GM18519 (cell line): ENCODE data around the gene USP17L11.
"Not testable (repeated sequence)": the region's sequence is repeated elsewhere in the genome, so short reads cannot be mapped to it uniquely, and the experiment has no call there.

Experiments used
- ATAC-seq: cut with Tn5 transposase; IDR thresholded peaks from one replicate; pipeline ENCODE4 v1.9.1; 2021; ENCODE audit warnings: mild to moderate bottlenecking, moderate library complexity; ENCODE audit not compliant: unreplicated experiment, low FRiP score

USP17L11 gene

GRCh38 chr4:9215105-9215504, at the start of gene USP17L11:
Gene USP17L11, plus strand, starts transcription at chr4:9215405. Its CDS starts 0 bp downstream, at chr4:9215405.
- ATAC-seq: not testable (repeated sequence)

- not testable (repeated sequence) for ATAC-seq
Measured at GRCh38 chr4:9165990-9166389, 49.2 kb upstream of the USP17L11 start.

- ATAC-seq: not testable (repeated sequence)
Measured at GRCh38 chr4:9169791-9170459, 45.3 kb upstream of the USP17L11 start, which contains the start of gene FAM90A26. Gene FAM90A26, plus strand, starts transcription at chr4:9170409. Its CDS starts 2,764 bp downstream, at chr4:9173173.

- not testable (repeated sequence) for ATAC-seq
Measured at GRCh38 chr4:9210357-9210756, 4.8 kb upstream of the USP17L11 start, which contains the start of gene USP17L10. Gene USP17L10, plus strand, starts transcription at chr4:9210657. Its CDS starts 0 bp downstream, at chr4:9210657.

- not testable (repeated sequence) for ATAC-seq
Measured at GRCh38 chr4:9214701-9215100, 504 bp upstream of the USP17L11 start.

- not testable (repeated sequence) for ATAC-seq
Measured at GRCh38 chr4:9219852-9220251, 4.6 kb downstream of the USP17L11 start, which contains the start of gene USP17L12. Gene USP17L12, plus strand, starts transcription at chr4:9220152. Its CDS starts 0 bp downstream, at chr4:9220152.

GRCh38 chr4:9224596-9224995, 9.4 kb downstream of the USP17L11 start, which contains the start of gene USP17L13:
Gene USP17L13, plus strand, starts transcription at chr4:9224896. Its CDS starts 0 bp downstream, at chr4:9224896.
- ATAC-seq: not testable (repeated sequence)

- not testable (repeated sequence) for ATAC-seq
Measured at GRCh38 chr4:9230249-9230648, 15.0 kb downstream of the USP17L11 start.

- not testable (repeated sequence) for ATAC-seq
Measured at GRCh38 chr4:9234085-9234484, 18.9 kb downstream of the USP17L11 start, which contains the start of gene USP17L15. Gene USP17L15, plus strand, starts transcription at chr4:9234385. Its CDS starts 0 bp downstream, at chr4:9234385.

GRCh38 chr4:9238461-9238860, 23.3 kb downstream of the USP17L11 start:
- not testable (repeated sequence) for ATAC-seq

- ATAC-seq: not testable (repeated sequence)
Measured at GRCh38 chr4:9243579-9243978, 28.4 kb downstream of the USP17L11 start, which contains the start of gene USP17L17. Gene USP17L17, plus strand, starts transcription at chr4:9243879. Its CDS starts 0 bp downstream, at chr4:9243879.

GRCh38 chr4:9247953-9248680, 32.9 kb downstream of the USP17L11 start, which contains the start of gene USP17L18:
Gene USP17L18, plus strand, starts transcription at chr4:9248630. Its CDS starts 0 bp downstream, at chr4:9248630.
- not testable (repeated sequence) for ATAC-seq

GRCh38 chr4:9253078-9253477, 37.9 kb downstream of the USP17L11 start, which contains the start of gene USP17L19:
Gene USP17L19, plus strand, starts transcription at chr4:9253378. Its CDS starts 0 bp downstream, at chr4:9253378.
- not testable (repeated sequence) for ATAC-seq

GRCh38 chr4:9257824-9258223, 42.6 kb downstream of the USP17L11 start, which contains the start of gene USP17L20:
Gene USP17L20, plus strand, starts transcription at chr4:9258124. Its CDS starts 0 bp downstream, at chr4:9258124.
- not testable (repeated sequence) for ATAC-seq

GRCh38 chr4:9262572-9262971, 47.4 kb downstream of the USP17L11 start, which contains the start of gene USP17L21:
Gene USP17L21, plus strand, starts transcription at chr4:9262872. Its CDS starts 0 bp downstream, at chr4:9262872.
- ATAC-seq: not testable (repeated sequence)
